Fibroblast of lung (primary cell): ENCODE measurements around the gene VPS35L. TPM values are rescaled to one million over a fixed set of nuclear protein-coding genes. Genes with fewer than 3 reads are reported as not detected.
A peak's percentile ranks its signal among the peaks of the same experiment; 100 is the strongest.

ENCODE experiments used
- DNase-seq, 2 donors: peaks; one replicate each; pipeline versions ENCODE4 v3.0.0 to v3.0.0-alpha.2; 2010; ENCODE audit warnings: low read depth in 2 of 2
- H2AFZ ChIP-seq: 2 replicates; pipeline ENCODE4 v1.5.1; 2012; ENCODE audit warnings: low read length, control low read depth, inconsistent platforms
- H3K27ac ChIP-seq: 2 replicates; pipeline ENCODE4 v1.5.1; 2011; ENCODE audit warnings: low read length, control low read depth; ENCODE audit not compliant: insufficient read depth
- H3K27me3 ChIP-seq: 2 replicates; pipeline ENCODE4 v1.5.1; 2011; ENCODE audit warnings: mild to moderate bottlenecking, low read length; ENCODE audit not compliant: control insufficient read depth, insufficient read depth
- H3K36me3 ChIP-seq: 2 replicates; pipeline ENCODE4 v1.5.1; 2011; ENCODE audit warnings: low read length; ENCODE audit not compliant: control insufficient read depth, insufficient read depth
- H3K4me1 ChIP-seq: 2 replicates; pipeline ENCODE4 v1.5.1; 2011; ENCODE audit warnings: low read length; ENCODE audit not compliant: control insufficient read depth, insufficient read depth; ENCODE audit errors: extremely low read depth
- H3K4me2 ChIP-seq: 2 replicates; pipeline ENCODE4 v1.5.1; 2011; ENCODE audit warnings: low read length, control low read depth; ENCODE audit not compliant: insufficient read depth; ENCODE audit errors: extremely low read depth
- H3K4me3 ChIP-seq, 4 experiments: fragments of 200-600 bp in 1 of 4; sonication (generic) in 1 of 4; replicated peaks in 1 of 4; 2 replicates each; pipeline ENCODE4 v1.5.1; 2011 to 2016; ENCODE audit warnings: low read length in 4 of 4, low read depth in 3 of 4, mild to moderate bottlenecking in 3 of 4, control low read depth in 2 of 4, inconsistent platforms in 1 of 4, mixed read lengths in 1 of 4; ENCODE audit not compliant: insufficient read depth in 1 of 4; ENCODE audit errors: control extremely low read depth in 1 of 4
- H3K79me2 ChIP-seq: 2 replicates; pipeline ENCODE4 v1.5.1; 2012; ENCODE audit warnings: mild to moderate bottlenecking, low read length, inconsistent platforms; ENCODE audit not compliant: control insufficient read depth, insufficient read depth
- H3K9ac ChIP-seq: 2 replicates; pipeline ENCODE4 v1.5.1; 2011; ENCODE audit warnings: mild to moderate bottlenecking, low read length, control low read depth; ENCODE audit not compliant: insufficient read depth
- H3K9me3 ChIP-seq: 2 replicates; pipeline ENCODE4 v1.5.1; 2012; ENCODE audit warnings: low read depth, low read length; ENCODE audit not compliant: control insufficient read depth, insufficient read depth
- H4K20me1 ChIP-seq: 2 replicates; pipeline ENCODE4 v1.5.1; 2011; ENCODE audit warnings: low read length; ENCODE audit not compliant: control insufficient read depth, insufficient read depth; ENCODE audit errors: extremely low read depth
- EZH2 ChIP-seq: IDR thresholded peaks from 2 replicates; pipeline ENCODE4 v1.5.1; 2012; ENCODE audit warnings: low read length, control low read depth, mild to moderate bottlenecking; ENCODE audit errors: missing control alignments
- polyA plus RNA-seq, 2 donors: library from polyadenylated mRNA; depleted of rRNA in 1 of 2; stranded (reverse) in 1 of 2; unstranded in 1 of 2; fragments of >200 nt; gene quantifications; 2 replicates each; pipeline ENCODE4 v1.2.1, GENCODE V29; 2011 to 2012; ENCODE audit warnings: missing spikeins in 1 of 2
- total RNA-seq: library from RNA; depleted of rRNA; stranded (reverse); fragments of >200 nt; gene quantifications from 2 replicates; pipeline ENCODE4 v1.2.1, GENCODE V29; 2014
- TF ChIP-seq, protein P1 (sequence below), 2 donors: IDR thresholded peaks in 1 of 2; conservative IDR thresholded peaks in 1 of 2; 1 replicate in 1 of 2; 2 replicates in 1 of 2; pipeline ENCODE4 v1.5.1; 2011 to 2012; ENCODE audit warnings: low read length in 2 of 2, control low read depth in 1 of 2, inconsistent platforms in 1 of 2, low read depth in 1 of 2, mild to moderate bottlenecking in 1 of 2

The VPS35L gene
- total and polyA plus RNA-seq, 2 donors (not counting 1 experiment from before 2014, with no cell fraction given), result 46.7 to 54.7 TPM

DNA sequence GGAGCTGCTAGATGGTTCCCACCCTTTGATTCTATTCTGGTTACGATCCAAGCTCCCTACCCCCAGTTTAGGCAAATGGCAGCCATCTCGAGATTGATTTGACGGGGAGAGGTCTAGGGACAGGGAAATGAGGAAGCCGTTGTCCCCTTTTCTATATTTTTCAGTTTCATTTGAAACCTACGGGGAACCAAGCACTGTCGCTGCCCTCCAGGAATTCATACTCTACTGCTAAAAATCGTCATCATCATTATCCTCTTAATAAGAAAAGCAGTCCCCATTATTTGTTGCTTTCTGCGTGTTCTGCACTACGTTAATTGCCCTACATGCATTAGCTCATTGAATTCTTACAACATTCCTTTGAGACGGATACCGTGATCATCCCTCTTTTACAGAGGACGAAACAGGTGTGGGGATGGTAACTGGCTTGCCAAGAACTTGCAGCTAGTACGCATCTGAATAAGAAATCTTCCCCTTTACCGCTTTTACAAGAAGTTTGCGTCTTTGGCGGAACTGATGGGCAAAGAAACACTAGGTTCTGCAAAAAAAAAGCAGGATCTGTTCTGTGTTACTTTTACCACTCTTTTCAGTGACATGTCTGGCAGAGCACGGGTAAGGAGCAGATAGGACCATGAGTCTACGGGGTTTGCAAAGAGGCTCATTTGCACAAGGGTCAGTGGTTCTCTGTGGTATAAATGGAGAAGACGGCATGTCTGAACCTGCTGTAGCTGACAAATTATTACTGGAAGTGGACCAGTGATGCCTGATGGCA is 30.7 kb upstream of the VPS35L start:
- peaks cover 32% of the 10 kb centered on the region for H3K79me2 ChIP-seq
- H3K4me2 ChIP-seq, result peak overlapping the region; percentile 98
- peaks cover 4% of the 10 kb centered on the region for H3K4me1 ChIP-seq
- DNase-seq, result peak in 1 of 2 donors; percentile 17
- H3K27ac ChIP-seq, result peak overlapping the region; percentile 79
- peak overlapping the region; percentile 86 to 98 (median 93) for H3K4me3 ChIP-seq
- TF ChIP-seq, protein P1, sequence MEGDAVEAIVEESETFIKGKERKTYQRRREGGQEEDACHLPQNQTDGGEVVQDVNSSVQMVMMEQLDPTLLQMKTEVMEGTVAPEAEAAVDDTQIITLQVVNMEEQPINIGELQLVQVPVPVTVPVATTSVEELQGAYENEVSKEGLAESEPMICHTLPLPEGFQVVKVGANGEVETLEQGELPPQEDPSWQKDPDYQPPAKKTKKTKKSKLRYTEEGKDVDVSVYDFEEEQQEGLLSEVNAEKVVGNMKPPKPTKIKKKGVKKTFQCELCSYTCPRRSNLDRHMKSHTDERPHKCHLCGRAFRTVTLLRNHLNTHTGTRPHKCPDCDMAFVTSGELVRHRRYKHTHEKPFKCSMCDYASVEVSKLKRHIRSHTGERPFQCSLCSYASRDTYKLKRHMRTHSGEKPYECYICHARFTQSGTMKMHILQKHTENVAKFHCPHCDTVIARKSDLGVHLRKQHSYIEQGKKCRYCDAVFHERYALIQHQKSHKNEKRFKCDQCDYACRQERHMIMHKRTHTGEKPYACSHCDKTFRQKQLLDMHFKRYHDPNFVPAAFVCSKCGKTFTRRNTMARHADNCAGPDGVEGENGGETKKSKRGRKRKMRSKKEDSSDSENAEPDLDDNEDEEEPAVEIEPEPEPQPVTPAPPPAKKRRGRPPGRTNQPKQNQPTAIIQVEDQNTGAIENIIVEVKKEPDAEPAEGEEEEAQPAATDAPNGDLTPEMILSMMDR (conservative IDR thresholded peaks at IDR 0.05 in 1 of 2, IDR thresholded peaks at IDR 0.05 in 1 of 2; ENCODE audit: low read depth in 1 of 2, low read length in 2 of 2), result no peak
- no peak for TF ChIP-seq EZH2
- H2AFZ ChIP-seq, result peak overlapping the region; percentile 97
- H3K36me3 ChIP-seq, result peaks cover 3% of the 10 kb centered on the region
- no peaks in the 10 kb centered on the region for H4K20me1 ChIP-seq
- no peaks in the 10 kb centered on the region for H3K27me3 ChIP-seq
- H3K9me3 ChIP-seq, result no peaks in the 10 kb centered on the region
- H3K9ac ChIP-seq, result peak overlapping the region; percentile 84

DNA sequence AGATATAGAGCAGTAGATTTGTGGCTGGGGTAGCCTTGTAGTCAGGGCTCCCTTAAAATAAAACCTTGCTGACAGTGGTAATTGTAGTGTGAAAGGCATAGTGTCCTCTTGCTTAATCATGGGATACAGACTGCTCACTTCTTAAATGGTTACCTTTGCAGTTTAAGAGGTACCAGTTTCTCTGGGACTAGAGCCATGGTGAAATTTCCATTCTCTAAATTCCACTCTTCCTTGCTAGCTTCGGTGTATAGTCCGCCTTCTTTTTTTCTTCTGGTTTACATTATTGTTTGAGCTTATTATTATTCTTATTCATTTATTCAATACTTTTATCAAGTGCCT is 30.1 kb upstream of the VPS35L start:
- H3K9ac ChIP-seq, result no peak overlapping the region
- H3K27ac ChIP-seq, result no peak overlapping the region
- H3K36me3 ChIP-seq, result peaks cover 3% of the 10 kb centered on the region
- no peak for TF ChIP-seq EZH2
- TF ChIP-seq, protein P1 (conservative IDR thresholded peaks at IDR 0.05 in 1 of 2, IDR thresholded peaks at IDR 0.05 in 1 of 2; ENCODE audit: low read depth in 1 of 2, low read length in 2 of 2), result no peak
- H3K9me3 ChIP-seq, result no peaks in the 10 kb centered on the region
- H2AFZ ChIP-seq, result peak overlapping the region; percentile 97
- no peaks in the 10 kb centered on the region for H3K27me3 ChIP-seq
- peaks cover 4% of the 10 kb centered on the region for H3K4me1 ChIP-seq
- no peaks in the 10 kb centered on the region for H4K20me1 ChIP-seq
- peaks cover 29% of the 10 kb centered on the region for H3K79me2 ChIP-seq
- no peak for DNase-seq
- H3K4me2 ChIP-seq, result peak overlapping the region; percentile 98
- H3K4me3 ChIP-seq, result peak overlapping the region; percentile 86 to 98 (median 93)

DNA sequence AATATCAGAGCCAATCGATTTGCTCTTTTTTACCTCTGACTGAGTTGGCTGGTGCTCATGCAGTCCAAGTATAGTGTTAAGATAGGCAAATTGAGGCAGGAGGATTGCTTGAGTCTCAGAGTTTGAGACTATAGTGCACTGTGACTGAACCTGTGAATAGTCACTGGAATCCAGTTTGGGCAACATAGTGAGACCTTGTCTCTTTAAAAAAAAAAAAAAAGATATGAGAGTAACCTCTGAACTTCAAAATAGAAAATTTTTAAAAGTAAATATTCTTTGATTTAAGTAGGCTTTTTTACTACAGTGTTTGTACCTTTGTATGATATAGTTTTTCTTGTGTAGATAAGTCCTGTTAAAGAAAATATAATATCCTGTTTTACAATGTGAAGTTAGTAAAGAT is 28.3 kb upstream of the VPS35L start:
- TF ChIP-seq, protein P1 (conservative IDR thresholded peaks at IDR 0.05 in 1 of 2, IDR thresholded peaks at IDR 0.05 in 1 of 2; ENCODE audit: low read depth in 1 of 2, low read length in 2 of 2), result no peak
- TF ChIP-seq EZH2, result no peak
- H3K27ac ChIP-seq, result no peak overlapping the region
- H3K9ac ChIP-seq, result no peak overlapping the region
- no peak overlapping the region for H3K4me3 ChIP-seq
- no peaks in the 10 kb centered on the region for H3K9me3 ChIP-seq
- peaks cover 4% of the 10 kb centered on the region for H3K4me1 ChIP-seq
- peaks cover 3% of the 10 kb centered on the region for H3K36me3 ChIP-seq
- H3K27me3 ChIP-seq, result no peaks in the 10 kb centered on the region
- no peaks in the 10 kb centered on the region for H4K20me1 ChIP-seq
- peaks cover 29% of the 10 kb centered on the region for H3K79me2 ChIP-seq
- H2AFZ ChIP-seq, result no peak overlapping the region
- H3K4me2 ChIP-seq, result no peak overlapping the region
- DNase-seq, result no peak
